Epithelial cell of proximal tubule (primary cell): ENCODE data around the gene SCAPER. TPM values are rescaled to one million over a fixed set of nuclear protein-coding genes. Genes with fewer than 3 reads are reported as not detected.

ENCODE experiments used
- DNase-seq: peaks from one replicate; pipeline ENCODE4 v3.0.0-alpha.2; 2011; ENCODE audit warnings: low read depth
- H3K4me3 ChIP-seq: 2 replicates; pipeline ENCODE4 v1.5.1; 2011; ENCODE audit warnings: low read depth, mild to moderate bottlenecking, low read length
- total RNA-seq: library from RNA; depleted of rRNA; stranded (reverse); fragments of >200 nt; gene quantifications from 2 replicates; pipeline ENCODE4 v1.2.3, GENCODE V29; 2015
- TF ChIP-seq, protein P1 (sequence below): conservative IDR thresholded peaks from 2 replicates; pipeline ENCODE4 v1.5.1; 2012; ENCODE audit warnings: low read depth, mild to moderate bottlenecking, low read length

Gene SCAPER
- total RNA-seq, 1 donor from 2014 or later: 13.3 TPM

DNA sequence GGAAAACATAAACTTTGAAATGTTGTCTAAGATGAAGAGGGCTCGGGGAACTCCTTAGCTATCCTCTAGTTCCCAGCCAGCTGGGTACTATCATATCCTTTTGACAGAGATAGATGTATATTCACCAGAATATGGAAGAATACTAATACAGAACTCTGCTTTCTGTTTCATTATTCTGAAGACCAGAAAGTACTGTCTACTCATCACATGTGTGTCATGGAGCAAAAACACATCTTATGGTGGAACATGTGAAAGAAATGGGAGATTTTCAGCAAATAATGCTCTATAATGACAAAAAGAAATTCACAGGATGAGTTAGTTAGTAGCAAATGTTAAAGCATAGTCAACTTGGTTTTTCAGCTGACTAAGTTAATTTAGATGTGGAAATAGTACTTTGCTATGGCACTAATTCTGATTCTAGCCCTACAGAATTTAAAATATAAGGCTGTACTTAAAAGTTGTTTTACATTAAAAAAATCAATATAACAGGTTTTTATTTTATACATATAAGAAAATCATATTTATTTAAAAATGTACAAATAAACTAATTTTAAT is 552.0 kb downstream of the SCAPER start:
- H3K4me3 ChIP-seq: no peak overlapping the region
- TF ChIP-seq, protein P1, sequence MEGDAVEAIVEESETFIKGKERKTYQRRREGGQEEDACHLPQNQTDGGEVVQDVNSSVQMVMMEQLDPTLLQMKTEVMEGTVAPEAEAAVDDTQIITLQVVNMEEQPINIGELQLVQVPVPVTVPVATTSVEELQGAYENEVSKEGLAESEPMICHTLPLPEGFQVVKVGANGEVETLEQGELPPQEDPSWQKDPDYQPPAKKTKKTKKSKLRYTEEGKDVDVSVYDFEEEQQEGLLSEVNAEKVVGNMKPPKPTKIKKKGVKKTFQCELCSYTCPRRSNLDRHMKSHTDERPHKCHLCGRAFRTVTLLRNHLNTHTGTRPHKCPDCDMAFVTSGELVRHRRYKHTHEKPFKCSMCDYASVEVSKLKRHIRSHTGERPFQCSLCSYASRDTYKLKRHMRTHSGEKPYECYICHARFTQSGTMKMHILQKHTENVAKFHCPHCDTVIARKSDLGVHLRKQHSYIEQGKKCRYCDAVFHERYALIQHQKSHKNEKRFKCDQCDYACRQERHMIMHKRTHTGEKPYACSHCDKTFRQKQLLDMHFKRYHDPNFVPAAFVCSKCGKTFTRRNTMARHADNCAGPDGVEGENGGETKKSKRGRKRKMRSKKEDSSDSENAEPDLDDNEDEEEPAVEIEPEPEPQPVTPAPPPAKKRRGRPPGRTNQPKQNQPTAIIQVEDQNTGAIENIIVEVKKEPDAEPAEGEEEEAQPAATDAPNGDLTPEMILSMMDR: no peak
- DNase-seq: no peak

DNA sequence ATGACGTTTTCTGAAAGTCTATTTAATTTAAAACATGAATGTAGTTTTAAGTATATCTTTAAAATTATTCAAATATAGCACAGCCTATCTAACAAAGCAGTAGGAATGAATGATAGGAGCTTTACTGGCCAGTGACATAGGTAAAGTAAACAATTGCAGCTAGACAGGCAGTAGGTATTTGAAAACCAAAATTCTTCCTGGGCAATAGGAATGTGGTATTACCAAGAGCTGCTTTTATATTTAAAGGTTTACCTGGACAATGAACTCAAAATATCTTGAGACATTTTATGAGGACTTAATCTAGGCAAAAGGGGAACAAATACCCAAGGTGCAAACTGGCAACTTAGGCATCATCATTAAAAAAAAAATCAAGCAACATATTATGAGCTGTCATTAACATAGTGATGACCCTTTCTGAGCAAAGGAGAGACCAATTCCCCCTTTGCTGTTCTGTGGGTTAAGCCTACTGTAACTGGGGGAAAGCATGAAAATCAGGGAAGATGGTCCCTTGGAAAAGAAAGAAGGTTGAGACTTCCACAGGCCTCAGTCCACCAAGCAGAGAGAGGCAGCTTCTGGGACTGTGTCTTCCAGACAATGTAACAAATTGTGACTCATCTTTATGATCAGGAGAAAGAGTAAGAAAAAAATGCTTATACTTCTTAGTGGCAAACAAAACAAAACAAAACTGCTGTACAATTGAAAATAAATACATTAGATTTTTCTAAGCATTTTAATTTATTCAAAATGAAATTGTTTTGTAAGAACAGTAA is 555.7 kb downstream of the SCAPER start:
- DNase-seq: no peak

DNA sequence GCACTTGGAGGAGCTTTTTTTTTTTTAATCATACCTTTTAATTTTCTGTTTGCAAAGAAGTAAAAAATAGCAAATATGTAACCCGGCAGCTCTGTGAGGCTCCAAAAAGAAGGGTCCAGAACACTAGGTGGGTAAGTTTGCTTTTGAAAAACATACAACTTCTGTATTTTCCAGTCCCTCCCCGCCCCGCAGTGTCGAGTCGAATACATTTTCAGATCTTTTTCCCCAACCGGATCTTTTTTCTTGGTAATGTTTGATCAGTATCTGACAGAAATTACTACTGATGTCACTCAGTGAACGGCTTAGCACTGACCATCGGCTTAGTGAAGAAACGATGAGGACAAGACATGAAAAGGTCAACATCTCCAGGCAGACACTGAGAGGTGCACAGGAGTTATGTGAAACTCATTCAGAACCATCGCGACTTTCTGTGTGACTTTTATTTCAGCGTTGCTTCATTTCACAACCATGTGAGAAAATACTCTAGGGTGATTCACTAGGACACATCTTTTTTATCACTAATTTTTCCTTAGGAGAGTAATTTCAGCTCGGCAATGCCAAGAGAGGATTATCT is 557.6 kb downstream of the SCAPER start:
- no peak for DNase-seq
- TF ChIP-seq, protein P1: no peak
- no peak overlapping the region for H3K4me3 ChIP-seq

More for the DNA sequence above, 555.7 kb downstream of the SCAPER start:
- TF ChIP-seq, protein P1: no peak
- H3K4me3 ChIP-seq: no peak overlapping the region

DNA sequence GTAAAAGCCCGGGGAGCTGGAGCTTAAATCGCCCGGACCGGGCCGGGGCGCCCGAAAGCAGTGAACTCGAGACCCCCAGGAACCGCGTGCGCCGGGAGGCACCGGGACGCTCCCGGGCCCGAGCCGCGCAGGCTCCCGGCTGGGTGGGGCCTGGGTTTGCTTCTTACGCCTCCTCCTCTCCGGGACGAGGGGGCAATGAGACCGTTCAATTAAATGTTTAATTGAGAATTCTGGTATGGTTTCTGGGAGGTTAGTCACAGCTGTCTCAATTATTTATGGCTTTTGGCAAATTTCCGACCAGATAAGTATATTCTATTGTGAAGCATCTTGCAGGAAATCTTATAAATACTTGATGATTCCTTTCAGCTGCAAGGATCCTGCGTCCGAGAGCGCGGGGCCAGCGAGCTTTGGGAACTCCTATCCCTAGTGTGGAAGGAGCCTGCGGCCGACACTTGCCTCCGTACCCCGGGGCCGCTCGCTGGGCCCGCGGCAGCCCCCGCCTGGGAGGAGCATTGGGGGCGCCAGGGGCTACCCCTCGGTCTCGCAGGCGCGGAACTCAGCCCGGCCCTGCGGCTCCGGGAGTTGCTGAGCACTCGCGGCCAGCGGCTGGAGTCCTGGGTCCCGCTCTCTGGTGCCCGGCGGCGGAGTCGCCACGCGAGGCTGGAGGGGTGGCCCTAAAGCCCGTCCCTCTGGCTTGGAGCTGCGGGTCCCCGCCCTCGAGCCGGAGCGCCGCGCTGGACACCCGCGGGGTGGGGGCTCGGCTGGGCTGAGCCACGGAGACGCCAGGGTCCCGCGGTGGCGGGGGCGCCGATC is 558.3 kb downstream of the SCAPER start:
- TF ChIP-seq, protein P1: no peak
- peak overlapping the region; percentile 33 for H3K4me3 ChIP-seq
- no peak for DNase-seq

DNA sequence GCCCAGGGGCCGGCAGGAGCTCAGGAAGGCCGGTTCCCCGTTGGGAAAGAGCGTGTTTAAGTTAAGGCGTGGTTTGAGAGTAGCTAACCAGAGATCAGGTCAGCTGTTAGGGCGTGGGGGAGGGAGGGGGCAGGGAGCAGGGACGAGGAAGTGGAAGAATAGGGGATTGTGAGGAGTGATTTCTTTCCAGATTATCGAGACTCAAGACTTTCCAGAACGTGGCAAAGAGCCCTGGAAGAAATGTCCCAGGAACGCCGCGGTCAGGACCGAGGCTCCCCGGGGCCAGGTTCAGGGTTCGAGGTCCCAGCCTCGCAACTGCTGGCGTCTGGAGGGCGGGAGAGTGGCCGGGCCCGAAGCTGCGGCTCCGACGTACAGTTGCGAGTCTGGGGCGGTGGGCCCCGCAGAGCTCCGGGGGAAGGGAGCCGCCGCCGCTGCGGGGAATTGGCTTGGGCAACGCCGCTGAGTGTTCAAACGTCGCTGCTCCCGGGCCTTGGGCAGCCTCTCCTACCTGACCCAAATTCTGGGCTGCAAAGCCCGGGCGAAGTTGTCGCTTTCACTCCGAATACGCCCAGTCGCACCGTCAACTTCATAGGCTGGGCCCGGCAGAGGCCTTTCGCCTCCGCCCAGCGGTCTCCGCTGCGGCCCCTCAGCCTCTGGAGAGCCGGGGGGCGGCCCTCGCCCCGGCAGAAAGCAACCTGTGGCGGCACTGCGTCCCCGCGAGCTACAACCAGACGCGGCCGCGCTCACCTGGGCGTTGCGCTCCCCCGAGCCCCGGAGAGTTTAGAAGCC is 559.1 kb downstream of the SCAPER start:
- no peak for DNase-seq
- TF ChIP-seq, protein P1: no peak

DNA sequence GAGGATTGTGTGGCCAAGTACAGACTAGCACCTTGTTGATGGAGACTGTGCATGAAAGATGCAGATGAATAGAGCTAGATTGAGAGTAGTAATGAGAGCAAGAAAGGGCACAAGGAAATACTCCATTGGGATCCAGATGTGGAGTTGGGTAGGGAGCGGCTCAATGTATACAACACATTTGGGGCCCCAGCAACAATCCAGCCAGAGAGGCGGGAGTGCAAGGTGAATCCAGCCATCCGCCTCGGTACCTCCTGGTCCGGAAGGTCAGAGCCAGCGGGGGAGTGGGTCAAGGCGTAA is 559.6 kb downstream of the SCAPER start:
- H3K4me3 ChIP-seq: no peak overlapping the region
- no peak for DNase-seq
- TF ChIP-seq, protein P1: no peak

More for the DNA sequence above, 559.1 kb downstream of the SCAPER start:
- peak overlapping the region; percentile 33 for H3K4me3 ChIP-seq
